ENCODE results near the gene TRMT44. TPM values are rescaled to one million over a fixed set of nuclear protein-coding genes. Genes with fewer than 3 reads are reported as not detected.
"Not testable (repeated sequence)": the region's sequence is repeated elsewhere in the genome, so short reads cannot be mapped to it uniquely, and the experiment has no call there.

The TRMT44 gene
- total RNA-seq, 4 donors from 2014 or later, result 18.1 to 28.3 (median 23.1) TPM

- ATAC-seq (ENCODE audit: low FRiP score), result no peak
- TF ChIP-seq CTCF (IDR thresholded peaks at IDR 0.05), result no peak
- no peak for DNase-seq (ENCODE audit: low spot score)
Measured at GRCh38 chr4:8477676-8478075, 37.1 kb downstream of the TRMT44 start.

GRCh38 chr4:8478371-8478770 lies 37.8 kb downstream of the TRMT44 start:
- no peak for ATAC-seq (ENCODE audit: low FRiP score)
- DNase-seq (ENCODE audit: low spot score), result no peak
- TF ChIP-seq CTCF (IDR thresholded peaks at IDR 0.05), result no peak

GRCh38 chr4:8478801-8479744 lies 38.5 kb downstream of the TRMT44 start:
- no peak for DNase-seq (ENCODE audit: low spot score)
- ATAC-seq (ENCODE audit: low FRiP score), result no peak
- no peak for TF ChIP-seq CTCF (IDR thresholded peaks at IDR 0.05)

- TF ChIP-seq CTCF (IDR thresholded peaks at IDR 0.05), result no peak
- DNase-seq (ENCODE audit: low spot score) (no peak), ATAC-seq (ENCODE audit: low FRiP score) (no peak)
Measured at GRCh38 chr4:8480221-8480620, 39.6 kb downstream of the TRMT44 start.

- not testable (repeated sequence) for DNase-seq (ENCODE audit: low spot score); ATAC-seq (ENCODE audit: low FRiP score)
Measured at GRCh38 chr4:8486643-8487042, 46.1 kb downstream of the TRMT44 start.

- no peak for ATAC-seq (ENCODE audit: low FRiP score)
Measured at GRCh38 chr4:8488791-8489369, 48.3 kb downstream of the TRMT44 start.

GRCh38 chr4:8491478-8491877 lies 50.9 kb downstream of the TRMT44 start:
- not testable (repeated sequence) for DNase-seq (ENCODE audit: low spot score); ATAC-seq (ENCODE audit: low FRiP score)

More at GRCh38 chr4:8488791-8489369, 48.3 kb downstream of the TRMT44 start:
- no peak for TF ChIP-seq CTCF (IDR thresholded peaks at IDR 0.05)
- no peak for DNase-seq (ENCODE audit: low spot score)

- TF ChIP-seq CTCF (IDR thresholded peaks at IDR 0.05), result no peak
- DNase-seq (ENCODE audit: low spot score) (no peak), ATAC-seq (ENCODE audit: low FRiP score) (no peak)
Measured at GRCh38 chr4:8492174-8492573, 51.6 kb downstream of the TRMT44 start.

All from omental fat pad (tissue), 4 donors.